GM12801 (cell line): ENCODE measurements around the gene LHFPL2.

Experiments used
- TF ChIP-seq, protein P1 (sequence below): IDR thresholded peaks from one replicate; pipeline ENCODE4 v1.5.1; 2011; ENCODE audit warnings: control low read depth; ENCODE audit not compliant: insufficient read length; ENCODE audit errors: extremely low read depth

The LHFPL2 gene

GRCh38 chr5:78588507-78588906 lies 60.1 kb downstream of the LHFPL2 start:
- TF ChIP-seq, protein P1, sequence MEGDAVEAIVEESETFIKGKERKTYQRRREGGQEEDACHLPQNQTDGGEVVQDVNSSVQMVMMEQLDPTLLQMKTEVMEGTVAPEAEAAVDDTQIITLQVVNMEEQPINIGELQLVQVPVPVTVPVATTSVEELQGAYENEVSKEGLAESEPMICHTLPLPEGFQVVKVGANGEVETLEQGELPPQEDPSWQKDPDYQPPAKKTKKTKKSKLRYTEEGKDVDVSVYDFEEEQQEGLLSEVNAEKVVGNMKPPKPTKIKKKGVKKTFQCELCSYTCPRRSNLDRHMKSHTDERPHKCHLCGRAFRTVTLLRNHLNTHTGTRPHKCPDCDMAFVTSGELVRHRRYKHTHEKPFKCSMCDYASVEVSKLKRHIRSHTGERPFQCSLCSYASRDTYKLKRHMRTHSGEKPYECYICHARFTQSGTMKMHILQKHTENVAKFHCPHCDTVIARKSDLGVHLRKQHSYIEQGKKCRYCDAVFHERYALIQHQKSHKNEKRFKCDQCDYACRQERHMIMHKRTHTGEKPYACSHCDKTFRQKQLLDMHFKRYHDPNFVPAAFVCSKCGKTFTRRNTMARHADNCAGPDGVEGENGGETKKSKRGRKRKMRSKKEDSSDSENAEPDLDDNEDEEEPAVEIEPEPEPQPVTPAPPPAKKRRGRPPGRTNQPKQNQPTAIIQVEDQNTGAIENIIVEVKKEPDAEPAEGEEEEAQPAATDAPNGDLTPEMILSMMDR = no peak

- TF ChIP-seq, protein P1 = no peak
These were observed 60.7 kb downstream of the LHFPL2 start for GRCh38 chr5:78587775-78588291.

- TF ChIP-seq, protein P1 = no peak
These were observed 61.3 kb downstream of the LHFPL2 start for GRCh38 chr5:78587081-78587774.

DNA sequence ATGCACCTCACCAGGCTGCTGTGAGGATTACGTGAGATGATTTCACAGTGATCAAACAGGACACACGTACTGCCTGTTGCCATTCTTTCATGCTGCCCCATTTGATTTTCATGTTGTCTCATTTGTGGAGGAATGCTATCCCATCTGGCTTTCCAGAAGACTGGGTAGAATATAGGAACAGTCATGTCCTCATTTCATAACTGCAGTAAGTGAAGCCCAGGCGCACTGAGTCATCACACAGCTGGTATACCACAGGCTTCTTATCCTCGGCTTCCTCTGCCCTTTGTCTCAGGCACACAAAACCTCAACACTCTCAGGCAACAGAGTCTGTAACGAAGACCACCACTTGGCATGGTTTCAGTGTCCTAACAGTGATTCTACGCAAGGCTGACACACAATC lies 62.3 kb downstream of the LHFPL2 start:
- TF ChIP-seq, protein P1 = no peak

DNA sequence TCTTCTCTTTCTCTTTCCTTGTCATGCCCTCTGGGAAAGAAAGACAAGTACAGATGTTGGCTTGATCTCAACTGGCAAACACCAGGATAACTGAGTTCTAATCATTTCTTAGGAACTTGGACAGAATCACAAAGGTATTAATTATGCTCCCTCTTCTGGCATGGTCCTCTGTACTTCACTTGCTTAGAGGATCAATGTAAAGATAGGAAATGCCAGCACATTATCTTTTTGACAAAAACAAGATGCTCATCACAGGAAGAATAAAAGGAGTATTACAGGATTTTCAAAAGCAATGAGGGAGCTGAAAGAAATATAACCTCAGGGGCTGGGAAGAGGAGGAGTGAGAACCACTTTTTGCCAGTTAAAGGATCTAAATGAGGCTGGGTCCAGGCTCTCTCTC lies 70.6 kb downstream of the LHFPL2 start:
- TF ChIP-seq, protein P1 = no peak

- TF ChIP-seq, protein P1 = no peak
These were observed 71.3 kb downstream of the LHFPL2 start for GRCh38 chr5:78577071-78577807.

DNA sequence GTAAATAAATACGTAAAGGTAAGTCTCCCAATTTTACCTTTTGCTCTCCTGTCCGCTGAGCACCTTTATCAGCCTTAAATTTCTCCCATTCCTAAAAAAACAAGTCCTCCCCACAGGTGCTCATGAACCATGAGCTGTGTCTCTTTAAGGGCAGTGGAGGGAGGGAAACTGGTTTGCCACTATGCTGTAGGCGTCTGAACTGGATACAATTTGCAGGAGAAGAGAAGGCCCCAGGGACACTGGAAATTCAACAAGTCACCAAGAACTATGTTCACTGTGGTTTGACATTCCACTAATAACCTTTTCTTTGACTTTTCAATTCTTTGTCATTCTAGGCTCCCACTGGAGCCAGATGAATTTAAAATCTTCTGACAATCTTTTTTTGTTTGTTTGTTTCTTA lies 72.2 kb downstream of the LHFPL2 start:
- TF ChIP-seq, protein P1 = no peak
